ENCODE data around the gene IGDCC3.

IGDCC3 gene

DNA sequence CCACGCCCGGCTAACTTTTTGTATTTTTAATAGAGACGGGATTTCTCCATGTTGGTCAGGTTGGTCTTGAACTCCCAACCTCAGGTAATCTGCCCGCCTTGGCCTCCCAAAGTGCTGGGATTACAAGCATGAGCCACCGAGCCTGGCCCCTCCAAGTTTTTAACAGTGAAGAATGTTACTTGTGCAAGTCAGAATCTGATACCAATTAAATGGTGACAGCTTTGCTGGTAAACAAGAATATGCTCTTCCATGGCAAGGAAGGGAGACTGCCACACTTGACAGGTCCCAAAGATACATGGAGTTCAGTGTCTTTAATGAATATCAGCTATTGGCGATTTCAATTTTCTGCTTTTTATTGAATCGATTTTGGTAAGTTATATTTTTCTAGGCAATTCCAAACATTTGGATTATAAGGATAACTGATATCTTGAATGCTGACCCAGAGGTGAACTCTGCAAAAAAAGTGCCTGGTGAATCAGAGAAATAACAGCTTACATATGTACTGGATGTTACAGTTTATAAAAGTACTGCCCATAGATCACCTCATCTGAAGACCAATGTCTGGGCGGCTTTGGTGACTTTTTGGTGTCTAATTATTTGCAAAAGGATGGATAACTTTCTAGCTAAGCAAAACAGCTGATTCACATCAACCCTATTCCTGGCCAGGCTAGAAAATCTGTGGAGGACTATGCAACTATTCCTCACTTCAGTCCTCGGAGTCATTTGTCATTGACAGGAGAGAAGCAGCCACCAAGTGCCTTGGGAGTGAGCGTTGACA, 92.3 kb downstream of the IGDCC3 start:
- DNase-seq, result no peak

DNA sequence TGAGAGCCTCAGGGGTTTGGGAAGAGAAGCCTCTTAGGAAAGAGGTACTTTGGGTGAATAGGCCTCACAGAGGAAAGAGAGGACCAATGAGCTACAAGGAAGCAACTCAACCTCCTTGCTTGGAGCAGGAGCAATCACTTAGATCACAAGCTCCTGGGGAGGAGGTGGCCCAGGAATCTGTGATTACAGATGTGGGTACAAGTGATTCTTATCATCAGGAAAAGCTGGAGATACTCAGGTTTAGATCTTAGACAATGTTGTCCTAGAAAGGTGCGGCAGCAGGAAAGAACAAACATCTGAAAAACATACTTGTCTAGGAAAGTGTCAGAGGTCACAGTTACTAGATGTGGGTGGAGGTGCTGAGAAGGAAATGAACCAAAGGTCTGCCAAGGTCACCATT, 99.3 kb downstream of the IGDCC3 start:
- DNase-seq, result no peak

All from right hindlimb (tissue), 1 donor.